GM12801 (cell line): ENCODE data around the gene WHAMM.

Experiments used
- TF ChIP-seq, protein P1 (sequence below): IDR thresholded peaks from one replicate; pipeline ENCODE4 v1.5.1; 2011; ENCODE audit warnings: control low read depth; ENCODE audit not compliant: insufficient read length; ENCODE audit errors: extremely low read depth

WHAMM gene

GRCh38 chr15:82809308-82810060 is at the start of gene WHAMM:
Gene WHAMM (plus strand): TSS chr15:82809628. CDS start chr15:82809727, 99 bp downstream.
- TF ChIP-seq, protein P1, sequence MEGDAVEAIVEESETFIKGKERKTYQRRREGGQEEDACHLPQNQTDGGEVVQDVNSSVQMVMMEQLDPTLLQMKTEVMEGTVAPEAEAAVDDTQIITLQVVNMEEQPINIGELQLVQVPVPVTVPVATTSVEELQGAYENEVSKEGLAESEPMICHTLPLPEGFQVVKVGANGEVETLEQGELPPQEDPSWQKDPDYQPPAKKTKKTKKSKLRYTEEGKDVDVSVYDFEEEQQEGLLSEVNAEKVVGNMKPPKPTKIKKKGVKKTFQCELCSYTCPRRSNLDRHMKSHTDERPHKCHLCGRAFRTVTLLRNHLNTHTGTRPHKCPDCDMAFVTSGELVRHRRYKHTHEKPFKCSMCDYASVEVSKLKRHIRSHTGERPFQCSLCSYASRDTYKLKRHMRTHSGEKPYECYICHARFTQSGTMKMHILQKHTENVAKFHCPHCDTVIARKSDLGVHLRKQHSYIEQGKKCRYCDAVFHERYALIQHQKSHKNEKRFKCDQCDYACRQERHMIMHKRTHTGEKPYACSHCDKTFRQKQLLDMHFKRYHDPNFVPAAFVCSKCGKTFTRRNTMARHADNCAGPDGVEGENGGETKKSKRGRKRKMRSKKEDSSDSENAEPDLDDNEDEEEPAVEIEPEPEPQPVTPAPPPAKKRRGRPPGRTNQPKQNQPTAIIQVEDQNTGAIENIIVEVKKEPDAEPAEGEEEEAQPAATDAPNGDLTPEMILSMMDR, result no peak

DNA sequence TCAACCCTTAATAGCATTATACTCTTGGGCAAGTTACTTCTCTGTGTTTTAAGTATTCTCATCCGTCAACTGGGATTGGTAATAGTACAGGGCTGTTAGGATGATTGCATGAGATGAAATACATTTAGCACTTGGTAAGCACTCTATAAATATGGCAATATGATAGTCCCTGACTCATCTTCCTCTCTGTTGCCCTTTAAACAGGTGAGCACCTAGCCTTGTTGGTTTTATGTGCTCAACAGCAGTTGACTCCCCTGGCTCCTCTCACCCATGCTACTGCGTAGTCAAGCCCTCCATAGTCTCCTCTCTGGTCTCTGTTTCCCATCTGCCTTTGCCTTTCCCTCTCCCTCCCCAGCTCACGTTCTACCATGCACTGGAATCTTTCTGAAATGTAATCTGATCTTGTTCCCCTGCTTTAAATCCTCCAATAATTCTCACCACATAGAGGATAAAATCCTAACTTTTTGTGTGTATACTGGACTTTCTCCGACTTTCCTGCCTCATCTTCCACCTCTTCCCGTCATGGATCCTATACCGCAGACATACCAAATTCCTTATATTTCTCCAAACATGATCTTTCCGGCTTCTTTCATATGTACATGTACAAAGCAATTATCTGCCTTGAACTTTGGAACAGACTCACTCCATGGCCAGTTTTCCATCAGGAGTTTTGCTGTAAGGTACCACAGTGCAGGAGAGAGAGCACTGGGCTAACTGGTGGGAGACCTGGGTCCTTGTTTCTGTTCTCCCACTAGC is 45.9 kb upstream of the WHAMM start:
- TF ChIP-seq, protein P1, result no peak

DNA sequence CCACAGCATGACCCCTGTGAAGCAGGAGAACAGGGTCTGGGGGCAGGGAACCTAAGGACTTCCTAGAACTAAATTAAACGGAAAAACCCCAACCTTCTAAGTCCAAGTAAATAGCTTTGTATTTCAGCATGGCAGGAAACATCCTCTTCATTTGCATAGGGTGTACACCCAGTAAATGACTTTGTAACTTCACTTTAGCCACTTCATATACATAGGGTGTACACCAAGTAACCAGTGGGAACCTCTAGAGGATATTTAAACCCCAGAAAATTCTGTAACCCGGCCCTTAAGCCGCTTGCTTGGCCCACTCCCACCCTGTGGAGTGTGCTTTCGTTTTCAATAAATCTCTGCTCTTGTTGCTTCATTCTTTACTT is 45.3 kb upstream of the WHAMM start:
- TF ChIP-seq, protein P1, result no peak

GRCh38 chr15:82764740-82765139 is 44.7 kb upstream of the WHAMM start:
- TF ChIP-seq, protein P1, result no peak

- TF ChIP-seq, protein P1, result no peak
Observed at GRCh38 chr15:82767163-82767829, 42.1 kb upstream of the WHAMM start.

DNA sequence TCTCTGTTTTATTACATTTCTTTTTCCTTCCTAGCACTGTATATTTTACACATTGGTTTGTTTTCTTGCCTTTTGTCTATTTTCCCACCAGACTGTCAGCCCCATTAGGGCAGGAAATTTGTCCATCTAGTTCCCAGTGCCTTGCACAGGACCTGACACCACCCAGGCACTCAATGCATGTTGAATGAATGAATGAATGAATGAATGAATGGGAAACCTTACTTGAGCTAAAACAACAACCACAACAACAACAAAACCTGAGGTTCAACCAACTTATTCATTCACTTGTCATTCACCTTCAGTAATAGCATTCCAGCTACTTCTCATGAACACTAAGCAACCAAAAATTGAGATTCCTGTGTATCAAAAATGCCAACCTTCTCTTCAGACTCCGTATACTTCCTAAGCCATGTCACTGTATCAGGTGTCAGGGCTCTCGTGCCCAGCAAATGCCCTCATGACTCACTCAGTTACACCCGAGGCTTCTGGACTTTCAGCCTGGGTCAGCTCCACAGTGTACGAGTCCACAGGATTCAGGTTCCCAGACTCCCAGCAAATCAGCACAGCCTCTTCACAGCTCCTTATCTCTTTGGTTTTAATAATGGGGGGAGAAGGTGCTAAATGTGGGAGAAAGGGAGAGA is 40.9 kb upstream of the WHAMM start:
- TF ChIP-seq, protein P1, result no peak
